Measurements from ENCODE around the gene BID. TPM values are rescaled to one million over a fixed set of nuclear protein-coding genes. Genes with fewer than 3 reads are reported as not detected.
A peak's percentile ranks its signal among the peaks of the same experiment; 100 is the strongest.

Gene BID
- total RNA-seq, 4 donors from 2014 or later: 4.6 to 18.3 (median 14.9) TPM

GRCh38 chr22:17788528-17789378, 14.5 kb upstream of the BID start:
- Histone ChIP-seq H3K4me3 (replicated peaks in 1 of 3) (no peak overlapping the region), H3K27ac (no peak overlapping the region), H3K4me1 (no peaks in the 10 kb centered on the region), H3K27me3 (no peaks in the 10 kb centered on the region), H3K36me3 (peaks cover 3 to 10% of the 10 kb centered on the region in 2 donors), H3K9me3 (no peaks in the 10 kb centered on the region)
- intact Hi-C loops (cut with DNase I): no loop called here
- WGBS, 2 donors: 91 to 94% methylated on average over 19 to 28 of the region's 32 CpGs
- no peak for TF ChIP-seq POLR2A (IDR thresholded peaks at IDR 0.05)
- DNase-seq: no peak

GRCh38 chr22:17787716-17788330, 13.6 kb upstream of the BID start:
- Histone ChIP-seq H3K4me3 (replicated peaks in 1 of 3) (no peak overlapping the region), H3K27me3 (no peaks in the 10 kb centered on the region), H3K27ac (peak overlapping the region in 2 of 3 donors; percentile 40 to 47), H3K36me3 (peaks cover 3 to 10% of the 10 kb centered on the region in 2 donors), H3K9me3 (no peaks in the 10 kb centered on the region), H3K4me1 (no peaks in the 10 kb centered on the region)
- 88 to 91% methylated on average over 19 to 21 of the region's 21 CpGs for WGBS, 2 donors
- DNase-seq: no peak
- no peak for TF ChIP-seq CTCF (IDR thresholded peaks at IDR 0.05)
- no peak for TF ChIP-seq POLR2A (IDR thresholded peaks at IDR 0.05)
- intact Hi-C loops (cut with DNase I): no loop called here

GRCh38 chr22:17787241-17787640, 13.0 kb upstream of the BID start:
- Histone ChIP-seq H3K4me3 (replicated peaks in 1 of 3) (no peak overlapping the region), H3K27me3 (no peaks in the 10 kb centered on the region), H3K9me3 (no peaks in the 10 kb centered on the region), H3K4me1 (no peaks in the 10 kb centered on the region), H3K36me3 (peaks cover 3 to 10% of the 10 kb centered on the region in 2 donors), H3K27ac (peak overlapping the region in 2 of 3 donors; percentile 40 to 47)
- no peak for DNase-seq
- intact Hi-C loops (cut with DNase I): no loop called here
- TF ChIP-seq CTCF (IDR thresholded peaks at IDR 0.05) (no peak), POLR2A (IDR thresholded peaks at IDR 0.05) (no peak)
- 59 to 73% methylated on average over 7 to 8 of the region's 8 CpGs for WGBS, 2 donors

- peaks cover 3 to 10% of the 10 kb centered on the region in 2 donors for H3K36me3 ChIP-seq
- H3K4me3 ChIP-seq (replicated peaks in 1 of 3): no peak overlapping the region
- TF ChIP-seq POLR2A (IDR thresholded peaks at IDR 0.05) (no peak), CTCF (IDR thresholded peaks at IDR 0.05) (no peak)
- peaks cover under 1 to 3% of the 10 kb centered on the region in 2 donors for H3K4me1 ChIP-seq
- 74 to 82% methylated on average over 11 to 16 of the region's 18 CpGs for WGBS, 2 donors
- H3K9me3 ChIP-seq: no peaks in the 10 kb centered on the region
- H3K27ac ChIP-seq: peak overlapping the region in 2 of 3 donors; percentile 40 to 49
- intact Hi-C loops (cut with DNase I): no loop called here
- peak; percentile 27 to 46 for DNase-seq
- no peaks in the 10 kb centered on the region for H3K27me3 ChIP-seq
Measured at GRCh38 chr22:17786435-17787161, 12.3 kb upstream of the BID start.
